ENCODE results near the gene CDO1. TPM values are rescaled to one million over a fixed set of nuclear protein-coding genes. Genes with fewer than 3 reads are reported as not detected.
A peak's percentile ranks its signal among the peaks of the same experiment; 100 is the strongest.

CDO1 gene
- total and polyA plus RNA-seq, 2 experiments from 2014 or later, result 24.5 to 29.2 TPM

- peaks cover 100% of the 10 kb centered on the region for H3K79me2 ChIP-seq (replicated peaks; ENCODE audit: insufficient read depth)
- 0 out of 2 replicates have a peak, but pooled peaks cover 2% of the 10 kb centered on the region for H3K36me3 ChIP-seq (ENCODE audit: insufficient read depth)
- H3K4me3 Mint-ChIP-seq, result no peak overlapping the region; the same call in 2 of the 3 replicates
- H4K20me1 ChIP-seq (replicated peaks; ENCODE audit: insufficient read depth), result peaks cover 9% of the 10 kb centered on the region; the same call in 1 of the 2 replicates
- peaks cover 17% of the 10 kb centered on the region for H3K4me1 Mint-ChIP-seq
- ATAC-seq (peak; percentile 29; the same call in 2 of the 3 replicates), DNase-seq (ENCODE audit: low spot score) (no peak)
- no peak overlapping the region for H3K27ac ChIP-seq (ENCODE audit: low read depth)
- H3K27ac Mint-ChIP-seq, result no peak overlapping the region
- H3K36me3 Mint-ChIP-seq (ENCODE audit: low read depth), result peaks cover 14% of the 10 kb centered on the region; the same call in 2 of the 3 replicates
- peaks cover 10% of the 10 kb centered on the region for H3K9me3 Mint-ChIP-seq
- H3K4me1 ChIP-seq (ENCODE audit: insufficient read depth), result peaks cover 11% of the 10 kb centered on the region
- no peak overlapping the region for H2AFZ ChIP-seq
- H3K27me3 ChIP-seq (ENCODE audit: insufficient read depth), result no peaks in the 10 kb centered on the region
- H3K4me3 ChIP-seq, result no peak overlapping the region
- TF ChIP-seq ETS1 (IDR thresholded peaks at IDR 0.05) (no peak), CTCF (conservative IDR thresholded peaks at IDR 0.05; ENCODE audit: low read depth in 2 of 2) (no peak), POLR2AphosphoS5 (IDR thresholded peaks at IDR 0.05; ENCODE audit: low read depth) (no peak), NANOG (IDR thresholded peaks at IDR 0.05; ENCODE audit: borderline replicate concordance) (no peak), EZH2 (IDR thresholded peaks at IDR 0.05; ENCODE audit: low read depth, unreplicated experiment) (no peak), CREB1 (CRISPR knock-in tag; IDR thresholded peaks at IDR 0.05; ENCODE audit: low read depth) (no peak)
- TF ChIP-seq, protein P1, sequence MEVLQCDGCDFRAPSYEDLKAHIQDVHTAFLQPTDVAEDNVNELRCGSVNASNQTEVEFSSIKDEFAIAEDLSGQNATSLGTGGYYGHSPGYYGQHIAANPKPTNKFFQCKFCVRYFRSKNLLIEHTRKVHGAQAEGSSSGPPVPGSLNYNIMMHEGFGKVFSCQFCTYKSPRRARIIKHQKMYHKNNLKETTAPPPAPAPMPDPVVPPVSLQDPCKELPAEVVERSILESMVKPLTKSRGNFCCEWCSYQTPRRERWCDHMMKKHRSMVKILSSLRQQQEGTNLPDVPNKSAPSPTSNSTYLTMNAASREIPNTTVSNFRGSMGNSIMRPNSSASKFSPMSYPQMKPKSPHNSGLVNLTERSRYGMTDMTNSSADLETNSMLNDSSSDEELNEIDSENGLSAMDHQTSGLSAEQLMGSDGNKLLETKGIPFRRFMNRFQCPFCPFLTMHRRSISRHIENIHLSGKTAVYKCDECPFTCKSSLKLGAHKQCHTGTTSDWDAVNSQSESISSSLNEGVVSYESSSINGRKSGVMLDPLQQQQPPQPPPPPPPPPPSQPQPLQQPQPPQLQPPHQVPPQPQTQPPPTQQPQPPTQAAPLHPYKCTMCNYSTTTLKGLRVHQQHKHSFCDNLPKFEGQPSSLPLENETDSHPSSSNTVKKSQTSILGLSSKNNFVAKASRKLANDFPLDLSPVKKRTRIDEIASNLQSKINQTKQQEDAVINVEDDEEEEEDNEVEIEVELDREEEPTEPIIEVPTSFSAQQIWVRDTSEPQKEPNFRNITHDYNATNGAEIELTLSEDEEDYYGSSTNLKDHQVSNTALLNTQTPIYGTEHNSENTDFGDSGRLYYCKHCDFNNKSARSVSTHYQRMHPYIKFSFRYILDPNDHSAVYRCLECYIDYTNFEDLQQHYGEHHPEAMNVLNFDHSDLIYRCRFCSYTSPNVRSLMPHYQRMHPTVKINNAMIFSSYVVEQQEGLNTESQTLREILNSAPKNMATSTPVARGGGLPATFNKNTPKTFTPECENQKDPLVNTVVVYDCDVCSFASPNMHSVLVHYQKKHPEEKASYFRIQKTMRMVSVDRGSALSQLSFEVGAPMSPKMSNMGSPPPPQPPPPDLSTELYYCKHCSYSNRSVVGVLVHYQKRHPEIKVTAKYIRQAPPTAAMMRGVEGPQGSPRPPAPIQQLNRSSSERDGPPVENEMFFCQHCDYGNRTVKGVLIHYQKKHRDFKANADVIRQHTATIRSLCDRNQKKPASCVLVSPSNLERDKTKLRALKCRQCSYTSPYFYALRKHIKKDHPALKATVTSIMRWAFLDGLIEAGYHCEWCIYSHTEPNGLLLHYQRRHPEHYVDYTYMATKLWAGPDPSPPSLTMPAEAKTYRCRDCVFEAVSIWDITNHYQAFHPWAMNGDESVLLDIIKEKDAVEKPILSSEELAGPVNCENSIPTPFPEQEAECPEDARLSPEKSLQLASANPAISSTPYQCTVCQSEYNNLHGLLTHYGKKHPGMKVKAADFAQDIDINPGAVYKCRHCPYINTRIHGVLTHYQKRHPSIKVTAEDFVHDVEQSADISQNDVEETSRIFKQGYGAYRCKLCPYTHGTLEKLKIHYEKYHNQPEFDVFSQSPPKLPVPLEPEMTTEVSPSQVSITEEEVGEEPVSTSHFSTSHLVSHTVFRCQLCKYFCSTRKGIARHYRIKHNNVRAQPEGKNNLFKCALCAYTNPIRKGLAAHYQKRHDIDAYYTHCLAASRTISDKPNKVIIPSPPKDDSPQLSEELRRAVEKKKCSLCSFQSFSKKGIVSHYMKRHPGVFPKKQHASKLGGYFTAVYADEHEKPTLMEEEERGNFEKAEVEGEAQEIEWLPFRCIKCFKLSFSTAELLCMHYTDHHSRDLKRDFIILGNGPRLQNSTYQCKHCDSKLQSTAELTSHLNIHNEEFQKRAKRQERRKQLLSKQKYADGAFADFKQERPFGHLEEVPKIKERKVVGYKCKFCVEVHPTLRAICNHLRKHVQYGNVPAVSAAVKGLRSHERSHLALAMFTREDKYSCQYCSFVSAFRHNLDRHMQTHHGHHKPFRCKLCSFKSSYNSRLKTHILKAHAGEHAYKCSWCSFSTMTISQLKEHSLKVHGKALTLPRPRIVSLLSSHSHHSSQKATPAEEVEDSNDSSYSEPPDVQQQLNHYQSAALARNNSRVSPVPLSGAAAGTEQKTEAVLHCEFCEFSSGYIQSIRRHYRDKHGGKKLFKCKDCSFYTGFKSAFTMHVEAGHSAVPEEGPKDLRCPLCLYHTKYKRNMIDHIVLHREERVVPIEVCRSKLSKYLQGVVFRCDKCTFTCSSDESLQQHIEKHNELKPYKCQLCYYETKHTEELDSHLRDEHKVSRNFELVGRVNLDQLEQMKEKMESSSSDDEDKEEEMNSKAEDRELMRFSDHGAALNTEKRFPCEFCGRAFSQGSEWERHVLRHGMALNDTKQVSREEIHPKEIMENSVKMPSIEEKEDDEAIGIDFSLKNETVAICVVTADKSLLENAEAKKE (CRISPR knock-in tag; IDR thresholded peaks at IDR 0.05), result no peak
- no peaks in the 10 kb centered on the region for H3K27me3 Mint-ChIP-seq (ENCODE audit: insufficient read depth, low read depth, poor library complexity)
- H3F3A ChIP-seq (replicated peaks; ENCODE audit: low read depth), result no peaks in the 10 kb centered on the region
- no peaks in the 10 kb centered on the region for H3K9me2 ChIP-seq (ENCODE audit: insufficient read depth)
- H3K4me2 ChIP-seq, result no peak overlapping the region
Measured at GRCh38 chr5:115849258-115849798, 32.9 kb upstream of the CDO1 start.

Data from GM23338 (cell line).